HEK293 (cell line): Measurements from ENCODE around the gene C1QL3.

Experiments used
- CTCF ChIA-PET: fragments of 350-600 bp; formaldehyde crosslinking; extraction: SDS; loops from one replicate; lab custom pipeline; 2021; ENCODE audit warnings: antibody characterized with exemption; lab: Yijun Ruan, JAX
- POLR2A ChIA-PET: fragments of 300-600 bp; formaldehyde crosslinking; extraction: SDS; loops from one replicate; lab custom pipeline; 2020; ENCODE audit warnings: antibody characterized with exemption, inconsistent platforms; lab: Yijun Ruan, JAX
- H3K27ac ChIP-seq: fragments of 200-500 bp; sonication (Bioruptor generic); 2 replicates; pipeline ENCODE4 v1.5.1; 2014; ENCODE audit warnings: low read depth, low read length, control low read depth, inconsistent platforms; ENCODE audit errors: extremely low read depth
- H3K36me3 ChIP-seq, 2 experiments: fragments of 200-500 bp in 1 of 2; sonication (Bioruptor generic) in 1 of 2; 1 replicate in 1 of 2; 2 replicates in 1 of 2; pipeline ENCODE4 v1.5.1; 2014 to 2017; ENCODE audit warnings: inconsistent platforms in 2 of 2, low read length in 2 of 2; ENCODE audit not compliant: control insufficient read depth in 2 of 2, insufficient read depth in 1 of 2
- H3K4me1 ChIP-seq: fragments of 200-500 bp; sonication (Bioruptor generic); 2 replicates; pipeline ENCODE4 v1.5.1; 2014; ENCODE audit warnings: mild to moderate bottlenecking, low read length, inconsistent platforms; ENCODE audit not compliant: control insufficient read depth, insufficient read depth
- H3K4me3 ChIP-seq: 2 replicates; pipeline ENCODE4 v1.5.1; 2011; ENCODE audit warnings: low read depth, mild to moderate bottlenecking, control low read depth, low read length, moderate library complexity
- H3K9me3 ChIP-seq: fragments of 200-500 bp; sonication (Bioruptor generic); 2 replicates; pipeline ENCODE4 v1.5.1; 2014; ENCODE audit warnings: low read depth, low read length, inconsistent platforms; ENCODE audit not compliant: control insufficient read depth, insufficient read depth
- HOXD13 ChIP-seq: sonication (generic); formaldehyde crosslinking; IDR thresholded peaks from 2 replicates; pipeline ENCODE4 v1.8.0; 2022; ENCODE audit warnings: missing genetic modification reagents, borderline replicate concordance
- IKZF3 ChIP-seq: fragments of 450-650 bp; IDR thresholded peaks from 2 replicates; pipeline ENCODE4 v1.5.0; 2018; ENCODE audit warnings: missing biosample characterization, mild to moderate bottlenecking, missing genetic modification characterization, moderate library complexity
- KLF9 ChIP-seq: fragments of 450-650 bp; formaldehyde crosslinking; IDR thresholded peaks from 2 replicates; pipeline ENCODE4 v1.5.1; 2016; ENCODE audit warnings: missing biosample characterization, missing genetic modification characterization, low read depth
- OSR2 ChIP-seq: fragments of 450-650 bp; formaldehyde crosslinking; IDR thresholded peaks from 2 replicates; pipeline ENCODE4 v1.5.1; 2016; ENCODE audit warnings: missing biosample characterization, missing genetic modification characterization
- SP7 ChIP-seq: fragments of 450-650 bp; formaldehyde crosslinking; IDR thresholded peaks from 2 replicates; pipeline ENCODE4 v1.5.1; 2016; ENCODE audit warnings: missing biosample characterization, missing genetic modification characterization
- ZBTB7A ChIP-seq: fragments of 450-650 bp; formaldehyde crosslinking; IDR thresholded peaks from 2 replicates; pipeline ENCODE4 v1.5.1; 2016; ENCODE audit warnings: low read depth, missing biosample characterization, missing genetic modification characterization
- ZNF133 ChIP-seq: fragments of 450-650 bp; formaldehyde crosslinking; IDR thresholded peaks from 2 replicates; pipeline ENCODE4 v1.5.1; 2016; ENCODE audit warnings: missing biosample characterization, missing genetic modification characterization
- ZNF138 ChIP-seq: fragments of 450-650 bp; formaldehyde crosslinking; IDR thresholded peaks from 2 replicates; pipeline ENCODE4 v1.5.1; 2016; ENCODE audit warnings: missing biosample characterization, missing genetic modification characterization, borderline replicate concordance
- ZNF146 ChIP-seq: fragments of 450-650 bp; formaldehyde crosslinking; IDR thresholded peaks from 2 replicates; pipeline ENCODE4 v1.5.1; 2016; ENCODE audit warnings: missing biosample characterization, missing genetic modification characterization
- ZNF174 ChIP-seq: fragments of 450-650 bp; formaldehyde crosslinking; IDR thresholded peaks from 2 replicates; pipeline ENCODE4 v1.5.0; 2017; ENCODE audit warnings: missing biosample characterization, mild to moderate bottlenecking, missing genetic modification characterization
- ZNF2 ChIP-seq: fragments of 450-650 bp; formaldehyde crosslinking; IDR thresholded peaks from 2 replicates; pipeline ENCODE4 v1.5.1; 2016; ENCODE audit warnings: missing biosample characterization, missing genetic modification characterization
- ZNF292 ChIP-seq: fragments of 450-650 bp; formaldehyde crosslinking; IDR thresholded peaks from 2 replicates; pipeline ENCODE4 v1.5.1; 2016; ENCODE audit warnings: low read depth, missing biosample characterization, missing genetic modification characterization, borderline replicate concordance
- ZNF302 ChIP-seq: fragments of 450-650 bp; formaldehyde crosslinking; IDR thresholded peaks from 2 replicates; pipeline ENCODE4 v1.5.1; 2016; ENCODE audit warnings: missing biosample characterization, missing genetic modification characterization, low read depth
- ZNF335 ChIP-seq: fragments of 450-650 bp; formaldehyde crosslinking; conservative IDR thresholded peaks from 2 replicates; pipeline ENCODE4 v1.5.1; 2016; ENCODE audit warnings: missing biosample characterization, missing genetic modification characterization
- ZNF747 ChIP-seq: fragments of 450-650 bp; formaldehyde crosslinking; IDR thresholded peaks from 2 replicates; pipeline ENCODE4 v1.5.1; 2016; ENCODE audit warnings: missing biosample characterization, missing genetic modification characterization
- ZNF76 ChIP-seq: fragments of 450-650 bp; formaldehyde crosslinking; IDR thresholded peaks from 2 replicates; pipeline ENCODE4; 2016; ENCODE audit warnings: low read depth, missing biosample characterization, missing genetic modification characterization, borderline replicate concordance
- ZNF792 ChIP-seq: fragments of 450-650 bp; formaldehyde crosslinking; IDR thresholded peaks from 2 replicates; pipeline ENCODE4 v1.5.1; 2016; ENCODE audit warnings: missing biosample characterization, missing genetic modification characterization
- TF ChIP-seq, protein P1 (sequence below): fragments of 450-650 bp; formaldehyde crosslinking; IDR thresholded peaks from 2 replicates; pipeline ENCODE4 v1.5.1; 2016; ENCODE audit warnings: missing biosample characterization, missing genetic modification characterization, borderline replicate concordance
- TF ChIP-seq, protein P2 (sequence below): fragments of 450-650 bp; formaldehyde crosslinking; IDR thresholded peaks from 2 replicates; pipeline ENCODE4 v1.5.1; 2016; ENCODE audit warnings: missing biosample characterization, missing genetic modification characterization
- TF ChIP-seq, protein P3 (sequence below): fragments of 450-650 bp; formaldehyde crosslinking; IDR thresholded peaks from 2 replicates; pipeline ENCODE4 v1.5.1; 2016; ENCODE audit warnings: missing biosample characterization, missing genetic modification characterization, low read depth

Gene C1QL3

DNA sequence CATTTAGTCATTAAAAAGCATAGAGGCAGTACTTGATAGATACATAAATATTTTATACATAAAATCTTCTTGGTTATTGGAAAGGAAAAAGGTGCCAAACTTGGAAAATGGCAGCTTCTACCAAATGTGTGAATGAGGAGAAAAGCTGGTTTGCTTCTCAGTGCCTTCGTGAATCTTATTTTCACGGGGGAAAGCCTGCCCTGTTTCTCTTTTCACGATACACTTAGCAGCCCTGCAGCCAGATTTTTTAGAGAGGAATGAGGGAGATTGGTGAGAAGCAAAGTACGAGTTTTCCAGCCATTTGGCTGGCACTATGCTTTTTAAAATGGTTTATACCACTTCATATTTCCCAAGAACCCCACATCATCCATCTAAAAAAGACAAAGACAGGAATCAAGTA lies 22.9 kb upstream of the C1QL3 start:
- no peak overlapping the region for H3K27ac ChIP-seq
- no peak overlapping the region for H3K4me3 ChIP-seq
- no peaks in the 10 kb centered on the region for H3K9me3 ChIP-seq
- CTCF ChIA-PET, result interaction anchor here (0.6 to 2.2 kb wide), 15 partner anchors 9 to 1713 kb away, joined by 3 to 13 read pairs (median 4); no protein-coding TSS in a partner anchor
- no peaks in the 10 kb centered on the region for H3K4me1 ChIP-seq
- TF ChIP-seq KLF9 (no peak), ZNF302 (tag by site-specific recombination) (no peak), ZNF292 (tag by site-specific recombination) (no peak)
- H3K36me3 ChIP-seq, result no peaks in the 10 kb centered on the region
- POLR2A ChIA-PET, result no interaction called here

DNA sequence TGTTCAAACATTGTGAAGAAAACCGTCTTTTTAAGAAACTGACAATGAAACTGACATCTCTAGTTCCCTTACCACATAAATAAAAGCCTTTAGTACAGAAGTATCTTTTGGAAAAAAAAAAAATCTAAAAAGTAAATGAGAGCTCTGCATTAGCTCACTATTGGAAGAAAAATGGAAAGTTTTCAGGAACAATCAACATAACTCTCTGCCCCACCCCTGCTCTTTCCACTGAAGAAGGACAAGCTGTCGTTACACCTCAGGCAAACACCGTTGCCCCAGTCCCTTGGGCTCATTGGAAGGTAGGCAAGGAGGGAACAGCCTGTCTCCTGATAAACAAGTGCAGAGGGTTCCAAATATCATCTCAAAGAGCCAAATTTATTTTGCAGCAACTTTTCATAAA lies 22.4 kb upstream of the C1QL3 start:
- CTCF ChIA-PET, result interaction anchor here (1.4 kb wide), 1 partner anchor 8 kb away, joined by 11 read pairs; no protein-coding TSS in a partner anchor
- POLR2A ChIA-PET, result interaction anchor here (0.7 kb wide), 2 partner anchors 15 to 683 kb away, joined by 6 to 10 read pairs; no protein-coding TSS in a partner anchor

More for the DNA sequence above, 22.4 kb upstream of the C1QL3 start:
- Histone ChIP-seq H3K4me1 (no peaks in the 10 kb centered on the region), H3K4me3 (no peak overlapping the region), H3K9me3 (no peaks in the 10 kb centered on the region), H3K27ac (no peak overlapping the region), H3K36me3 (no peaks in the 10 kb centered on the region)
- TF ChIP-seq OSR2 (tag by site-specific recombination), result no peak
- TF ChIP-seq ZNF133 (tag by site-specific recombination), result no peak
- TF ChIP-seq ZNF792 (tag by site-specific recombination), result no peak
- no peak for TF ChIP-seq ZNF2 (tag by site-specific recombination)
- TF ChIP-seq ZNF76 (tag by site-specific recombination), result no peak
- no peak for TF ChIP-seq ZNF174
- TF ChIP-seq ZNF335 (tag by site-specific recombination), result no peak
- TF ChIP-seq ZBTB7A (tag by site-specific recombination), result no peak
- no peak for TF ChIP-seq SP7 (tag by site-specific recombination)
- TF ChIP-seq, protein P1, sequence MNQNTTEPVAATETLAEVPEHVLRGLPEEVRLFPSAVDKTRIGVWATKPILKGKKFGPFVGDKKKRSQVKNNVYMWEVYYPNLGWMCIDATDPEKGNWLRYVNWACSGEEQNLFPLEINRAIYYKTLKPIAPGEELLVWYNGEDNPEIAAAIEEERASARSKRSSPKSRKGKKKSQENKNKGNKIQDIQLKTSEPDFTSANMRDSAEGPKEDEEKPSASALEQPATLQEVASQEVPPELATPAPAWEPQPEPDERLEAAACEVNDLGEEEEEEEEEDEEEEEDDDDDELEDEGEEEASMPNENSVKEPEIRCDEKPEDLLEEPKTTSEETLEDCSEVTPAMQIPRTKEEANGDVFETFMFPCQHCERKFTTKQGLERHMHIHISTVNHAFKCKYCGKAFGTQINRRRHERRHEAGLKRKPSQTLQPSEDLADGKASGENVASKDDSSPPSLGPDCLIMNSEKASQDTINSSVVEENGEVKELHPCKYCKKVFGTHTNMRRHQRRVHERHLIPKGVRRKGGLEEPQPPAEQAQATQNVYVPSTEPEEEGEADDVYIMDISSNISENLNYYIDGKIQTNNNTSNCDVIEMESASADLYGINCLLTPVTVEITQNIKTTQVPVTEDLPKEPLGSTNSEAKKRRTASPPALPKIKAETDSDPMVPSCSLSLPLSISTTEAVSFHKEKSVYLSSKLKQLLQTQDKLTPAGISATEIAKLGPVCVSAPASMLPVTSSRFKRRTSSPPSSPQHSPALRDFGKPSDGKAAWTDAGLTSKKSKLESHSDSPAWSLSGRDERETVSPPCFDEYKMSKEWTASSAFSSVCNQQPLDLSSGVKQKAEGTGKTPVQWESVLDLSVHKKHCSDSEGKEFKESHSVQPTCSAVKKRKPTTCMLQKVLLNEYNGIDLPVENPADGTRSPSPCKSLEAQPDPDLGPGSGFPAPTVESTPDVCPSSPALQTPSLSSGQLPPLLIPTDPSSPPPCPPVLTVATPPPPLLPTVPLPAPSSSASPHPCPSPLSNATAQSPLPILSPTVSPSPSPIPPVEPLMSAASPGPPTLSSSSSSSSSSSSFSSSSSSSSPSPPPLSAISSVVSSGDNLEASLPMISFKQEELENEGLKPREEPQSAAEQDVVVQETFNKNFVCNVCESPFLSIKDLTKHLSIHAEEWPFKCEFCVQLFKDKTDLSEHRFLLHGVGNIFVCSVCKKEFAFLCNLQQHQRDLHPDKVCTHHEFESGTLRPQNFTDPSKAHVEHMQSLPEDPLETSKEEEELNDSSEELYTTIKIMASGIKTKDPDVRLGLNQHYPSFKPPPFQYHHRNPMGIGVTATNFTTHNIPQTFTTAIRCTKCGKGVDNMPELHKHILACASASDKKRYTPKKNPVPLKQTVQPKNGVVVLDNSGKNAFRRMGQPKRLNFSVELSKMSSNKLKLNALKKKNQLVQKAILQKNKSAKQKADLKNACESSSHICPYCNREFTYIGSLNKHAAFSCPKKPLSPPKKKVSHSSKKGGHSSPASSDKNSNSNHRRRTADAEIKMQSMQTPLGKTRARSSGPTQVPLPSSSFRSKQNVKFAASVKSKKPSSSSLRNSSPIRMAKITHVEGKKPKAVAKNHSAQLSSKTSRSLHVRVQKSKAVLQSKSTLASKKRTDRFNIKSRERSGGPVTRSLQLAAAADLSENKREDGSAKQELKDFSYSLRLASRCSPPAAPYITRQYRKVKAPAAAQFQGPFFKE (tag by site-specific recombination), result no peak
- TF ChIP-seq, protein P2, sequence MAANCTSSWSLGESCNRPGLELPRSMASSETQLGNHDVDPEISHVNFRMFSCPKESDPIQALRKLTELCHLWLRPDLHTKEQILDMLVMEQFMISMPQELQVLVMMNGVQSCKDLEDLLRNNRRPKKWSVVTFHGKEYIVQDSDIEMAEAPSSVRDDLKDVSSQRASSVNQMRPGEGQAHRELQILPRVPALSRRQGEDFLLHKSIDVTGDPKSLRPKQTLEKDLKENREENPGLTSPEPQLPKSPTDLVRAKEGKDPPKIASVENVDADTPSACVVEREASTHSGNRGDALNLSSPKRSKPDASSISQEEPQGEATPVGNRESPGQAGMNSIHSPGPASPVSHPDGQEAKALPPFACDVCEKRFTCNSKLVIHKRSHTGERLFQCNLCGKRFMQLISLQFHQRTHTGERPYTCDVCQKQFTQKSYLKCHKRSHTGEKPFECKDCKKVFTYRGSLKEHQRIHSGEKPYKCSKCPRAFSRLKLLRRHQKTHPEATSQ, result no peak
- no peak for TF ChIP-seq ZNF138
- TF ChIP-seq, protein P3, sequence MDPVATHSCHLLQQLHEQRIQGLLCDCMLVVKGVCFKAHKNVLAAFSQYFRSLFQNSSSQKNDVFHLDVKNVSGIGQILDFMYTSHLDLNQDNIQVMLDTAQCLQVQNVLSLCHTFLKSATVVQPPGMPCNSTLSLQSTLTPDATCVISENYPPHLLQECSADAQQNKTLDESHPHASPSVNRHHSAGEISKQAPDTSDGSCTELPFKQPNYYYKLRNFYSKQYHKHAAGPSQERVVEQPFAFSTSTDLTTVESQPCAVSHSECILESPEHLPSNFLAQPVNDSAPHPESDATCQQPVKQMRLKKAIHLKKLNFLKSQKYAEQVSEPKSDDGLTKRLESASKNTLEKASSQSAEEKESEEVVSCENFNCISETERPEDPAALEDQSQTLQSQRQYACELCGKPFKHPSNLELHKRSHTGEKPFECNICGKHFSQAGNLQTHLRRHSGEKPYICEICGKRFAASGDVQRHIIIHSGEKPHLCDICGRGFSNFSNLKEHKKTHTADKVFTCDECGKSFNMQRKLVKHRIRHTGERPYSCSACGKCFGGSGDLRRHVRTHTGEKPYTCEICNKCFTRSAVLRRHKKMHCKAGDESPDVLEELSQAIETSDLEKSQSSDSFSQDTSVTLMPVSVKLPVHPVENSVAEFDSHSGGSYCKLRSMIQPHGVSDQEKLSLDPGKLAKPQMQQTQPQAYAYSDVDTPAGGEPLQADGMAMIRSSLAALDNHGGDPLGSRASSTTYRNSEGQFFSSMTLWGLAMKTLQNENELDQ (tag by site-specific recombination), result no peak
- TF ChIP-seq HOXD13 (CRISPR knock-in tag), result no peak
- TF ChIP-seq ZNF747 (tag by site-specific recombination), result no peak
- no peak for TF ChIP-seq ZNF146 (tag by site-specific recombination)
- TF ChIP-seq IKZF3, result no peak
